HG02970 (cell line): ENCODE results near the gene SLC4A1.
"Not testable (repeated sequence)": the region's sequence is repeated elsewhere in the genome, so short reads cannot be mapped to it uniquely, and the experiment has no call there.

ENCODE experiments used
- ATAC-seq: cut with Tn5 transposase; IDR thresholded peaks from one replicate; pipeline ENCODE4 v1.9.1; 2021; ENCODE audit warnings: mild to moderate bottlenecking, moderate library complexity, moderate number of reproducible peaks; ENCODE audit not compliant: unreplicated experiment, low FRiP score

Gene SLC4A1

GRCh38 chr17:44258811-44259351, 9.1 kb downstream of the SLC4A1 start:
- no peak for ATAC-seq

DNA sequence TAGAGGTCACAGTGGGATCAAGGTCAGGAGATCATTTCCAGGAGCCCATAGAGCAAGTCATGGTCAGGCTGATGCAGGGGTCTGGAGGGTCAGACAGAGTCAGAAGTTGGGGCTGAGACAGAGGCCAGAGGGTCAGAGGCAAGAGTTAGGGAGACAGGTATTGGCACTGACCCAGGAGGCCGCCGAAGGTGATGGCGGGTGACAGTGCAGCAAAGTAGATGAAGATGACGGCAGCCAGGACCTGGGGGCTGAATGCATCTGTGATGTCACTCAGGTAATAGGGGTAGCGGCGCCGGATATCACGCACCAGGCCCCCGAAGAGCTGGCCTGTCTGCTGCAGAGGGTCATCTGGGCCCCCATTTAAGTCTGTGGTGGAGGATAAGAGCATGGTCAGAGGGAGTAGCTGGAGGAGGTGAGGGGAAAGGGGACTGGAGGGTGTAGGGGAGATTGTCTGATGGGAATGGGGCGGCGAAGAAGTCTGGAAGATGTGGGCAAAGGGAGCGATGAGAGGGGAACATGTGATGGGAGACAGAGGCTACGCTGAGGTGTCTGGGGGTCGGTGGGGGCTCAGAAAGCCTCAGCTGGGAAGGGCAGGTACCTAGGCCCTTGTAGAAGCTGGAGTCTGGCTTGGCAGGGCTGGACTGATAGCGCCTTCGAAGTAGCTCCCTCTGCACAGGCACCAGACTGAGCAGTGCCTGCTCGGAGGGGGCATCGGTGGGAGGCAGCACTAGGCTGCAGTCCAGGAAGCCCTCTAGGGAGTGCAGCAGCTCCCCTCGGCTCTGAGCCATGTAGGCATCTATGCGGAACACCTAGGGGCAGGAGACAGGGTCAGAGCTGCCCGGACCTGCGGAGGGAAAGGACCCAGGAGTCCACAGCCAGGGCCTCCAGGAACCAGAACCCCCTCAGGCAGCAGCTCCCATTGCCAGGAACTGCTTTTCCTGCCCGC, 9.8 kb downstream of the SLC4A1 start:
- no peak for ATAC-seq

DNA sequence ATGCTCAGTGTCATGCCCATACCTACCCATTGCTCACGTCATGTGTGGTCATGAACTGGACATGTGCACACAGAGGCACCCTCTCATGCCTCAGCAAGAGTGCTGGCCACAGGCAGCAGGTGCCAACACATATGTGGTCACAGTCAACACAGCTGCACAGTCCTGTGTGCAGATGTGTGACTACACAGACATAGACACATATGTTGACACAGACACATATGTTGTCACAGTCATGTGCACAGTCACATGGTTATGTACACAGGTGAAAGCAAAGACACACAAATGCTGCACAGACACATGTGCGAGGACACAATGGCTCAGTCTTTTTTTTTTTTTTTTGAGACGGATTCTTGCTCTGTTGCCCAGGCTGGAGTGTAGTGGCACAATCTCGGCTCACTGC, 11.3 kb downstream of the SLC4A1 start:
- no peak for ATAC-seq

- ATAC-seq, result no peak
Measured at GRCh38 chr17:44255915-44256314, 12.0 kb downstream of the SLC4A1 start.

GRCh38 chr17:44254361-44255095, 13.4 kb downstream of the SLC4A1 start:
- no peak for ATAC-seq

DNA sequence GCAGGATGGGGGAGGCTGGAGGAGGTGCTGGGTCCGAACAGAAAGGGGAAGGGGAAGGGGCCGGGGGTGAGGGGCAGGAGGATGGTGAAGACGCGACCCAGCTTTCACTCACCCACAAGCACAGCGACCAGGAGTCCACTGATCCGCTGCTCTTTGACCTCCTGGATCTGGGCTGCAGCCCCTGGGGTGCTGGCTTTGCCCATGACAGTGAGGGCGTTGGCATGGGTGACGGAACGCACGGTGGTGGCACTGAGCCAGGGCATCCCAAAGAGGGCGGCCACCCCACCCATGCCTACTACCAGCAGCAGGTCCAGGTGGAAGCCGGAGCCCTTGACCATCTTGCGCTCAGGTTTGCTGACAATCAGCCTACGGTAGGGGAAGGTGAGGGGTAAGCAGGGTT, 14.9 kb downstream of the SLC4A1 start:
- ATAC-seq, result no peak

DNA sequence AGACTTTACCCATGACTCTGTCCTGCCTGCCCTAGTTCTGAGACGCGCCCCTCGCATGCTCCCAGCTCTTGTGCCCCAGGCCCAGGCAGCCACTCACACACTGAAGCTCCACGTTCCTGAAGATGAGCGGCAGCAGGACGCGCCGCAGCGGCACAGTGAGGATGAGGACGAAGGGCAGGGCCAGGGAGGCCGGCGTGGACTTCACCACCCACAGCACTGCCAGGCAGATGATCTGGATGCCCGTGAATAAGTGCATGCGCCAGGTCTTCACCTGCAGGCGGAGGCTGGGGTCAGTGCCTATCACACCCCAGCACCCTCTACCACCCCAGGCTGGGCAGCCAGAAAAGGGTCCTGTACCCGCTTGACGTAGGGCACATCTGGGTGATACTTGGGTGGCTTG, 16.9 kb downstream of the SLC4A1 start:
- ATAC-seq, result no peak

DNA sequence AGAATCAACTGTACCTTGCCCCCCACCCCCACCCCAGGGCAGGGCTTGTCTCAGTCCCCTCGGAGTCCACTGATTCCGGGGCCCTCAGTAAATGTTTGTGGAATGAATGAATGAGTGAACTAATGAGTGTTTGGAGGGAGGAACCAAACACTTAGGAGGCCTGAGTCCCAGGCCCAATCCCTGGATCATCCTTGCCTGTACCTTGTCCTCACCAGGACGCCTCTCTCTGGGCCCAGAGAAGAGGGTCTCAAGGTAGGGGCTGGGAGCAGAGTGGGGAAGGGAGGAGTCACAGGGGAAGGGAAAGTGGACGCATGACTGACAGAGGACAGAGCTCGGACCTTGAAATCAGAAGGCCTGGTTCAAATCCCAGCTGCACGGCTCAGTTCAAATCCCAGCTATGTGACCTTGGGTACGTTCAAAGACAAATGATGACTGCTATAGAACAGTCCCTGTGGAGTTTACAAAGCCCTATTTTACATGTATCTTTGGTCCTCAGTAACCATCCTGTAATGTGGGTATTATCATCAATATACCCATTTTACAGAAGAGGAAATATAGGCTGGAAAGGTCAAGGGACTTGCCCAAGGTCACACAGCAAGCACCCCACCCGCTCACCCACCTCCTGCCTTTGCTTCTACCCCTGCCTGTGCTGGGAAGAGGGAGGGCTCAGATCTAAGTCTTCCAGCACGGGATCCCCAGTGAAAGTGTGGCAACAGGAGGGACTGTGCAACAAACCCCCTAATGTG, 18.3 kb downstream of the SLC4A1 start:
- ATAC-seq, result no peak

GRCh38 chr17:44247876-44248736, 19.8 kb downstream of the SLC4A1 start:
- no peak for ATAC-seq

GRCh38 chr17:44247440-44247841, 20.5 kb downstream of the SLC4A1 start:
- no peak for ATAC-seq

- no peak for ATAC-seq
Measured at GRCh38 chr17:44241106-44241624, 26.8 kb downstream of the SLC4A1 start.

DNA sequence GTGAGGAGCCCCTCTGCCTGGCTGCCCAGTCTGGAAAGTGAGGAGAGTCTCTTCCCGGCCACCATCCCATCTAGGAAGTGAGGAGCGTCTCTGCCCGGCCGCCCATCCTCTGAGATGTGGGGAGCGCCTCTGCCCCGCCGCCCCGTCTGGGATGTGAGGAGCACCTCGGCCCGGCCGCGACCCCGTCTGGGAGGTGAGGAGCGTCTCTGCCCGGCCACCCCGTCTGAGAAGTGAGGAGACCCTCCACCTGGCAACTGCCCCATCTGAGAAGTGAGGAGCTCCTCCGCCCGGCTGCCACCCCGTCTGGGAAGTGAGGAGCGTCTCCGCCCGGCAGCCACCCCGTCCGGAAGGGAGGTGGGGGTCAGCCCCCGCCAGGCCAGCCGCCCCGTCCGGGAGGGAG, 30.0 kb downstream of the SLC4A1 start:
- not testable (repeated sequence) for ATAC-seq

DNA sequence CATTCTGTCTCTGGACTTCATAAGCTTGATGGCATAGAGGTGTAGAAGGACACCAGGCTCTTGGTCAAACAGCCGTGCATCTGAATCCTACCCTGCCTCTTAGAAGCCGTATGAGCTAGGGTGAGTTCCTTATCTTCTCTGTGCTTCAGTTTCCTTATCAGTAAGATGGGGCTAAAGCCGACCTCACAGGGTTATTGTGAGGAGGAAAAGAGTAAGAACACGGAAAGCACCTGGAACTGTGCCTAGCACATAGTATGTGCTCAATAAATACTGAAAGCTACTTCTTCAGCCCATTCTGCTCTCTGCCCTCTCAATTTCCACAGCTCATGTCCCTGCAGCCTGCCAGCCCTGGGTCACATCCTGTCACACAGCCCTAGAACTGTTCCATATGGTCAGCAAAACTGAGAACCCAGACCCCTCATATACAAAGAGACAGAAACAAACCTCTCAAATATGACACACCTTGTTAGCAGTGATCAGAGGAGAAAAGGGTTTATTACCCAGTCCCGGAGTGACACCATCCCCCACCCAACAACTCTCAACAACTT, 31.4 kb downstream of the SLC4A1 start:
- no peak for ATAC-seq

- ATAC-seq, result no peak
Measured at GRCh38 chr17:44235583-44235936, 32.4 kb downstream of the SLC4A1 start.

- ATAC-seq, result no peak
Measured at GRCh38 chr17:44233582-44233981, 34.4 kb downstream of the SLC4A1 start.

DNA sequence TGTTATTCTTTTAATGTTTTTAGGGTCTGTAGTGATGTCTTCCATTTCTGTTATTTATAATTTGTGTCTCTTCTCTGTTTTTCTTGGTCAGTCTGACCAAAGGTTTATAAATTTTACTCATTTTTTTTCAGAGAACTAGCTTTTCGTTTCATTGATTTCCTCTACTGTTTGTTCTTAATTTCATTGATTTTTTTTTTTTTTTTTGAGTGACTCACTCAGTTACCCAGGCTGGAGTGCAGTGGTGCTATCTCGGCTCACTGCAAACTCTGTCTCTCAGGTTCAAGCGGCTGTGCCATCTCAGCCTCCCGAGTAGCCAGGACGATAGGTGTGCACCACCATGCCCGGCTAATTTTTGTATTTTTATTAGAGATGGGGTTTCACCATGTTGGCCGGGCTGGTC, 35.9 kb downstream of the SLC4A1 start:
- ATAC-seq, result no peak

GRCh38 chr17:44230140-44230539, 37.8 kb downstream of the SLC4A1 start:
- ATAC-seq, result no peak

DNA sequence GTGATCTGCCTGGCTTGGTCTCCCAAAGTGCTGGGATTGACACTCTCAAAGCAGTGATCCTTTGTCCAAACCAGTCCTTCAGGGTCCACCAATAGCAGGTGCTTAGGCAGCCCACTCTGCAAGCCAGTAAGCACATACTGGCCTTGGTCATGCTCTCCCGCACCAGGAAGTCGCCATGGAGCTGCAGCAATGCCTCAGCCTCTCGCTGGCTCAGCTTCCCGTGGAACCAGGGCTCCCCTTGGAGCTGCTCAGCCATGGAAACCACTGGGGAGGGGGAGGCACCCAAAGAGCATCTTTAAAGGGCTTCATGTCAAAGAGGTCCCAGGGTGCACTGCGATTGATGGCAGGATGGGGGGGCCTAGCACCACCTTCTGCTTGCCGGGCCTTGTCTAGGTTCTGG, 38.8 kb downstream of the SLC4A1 start:
- ATAC-seq, result no peak

DNA sequence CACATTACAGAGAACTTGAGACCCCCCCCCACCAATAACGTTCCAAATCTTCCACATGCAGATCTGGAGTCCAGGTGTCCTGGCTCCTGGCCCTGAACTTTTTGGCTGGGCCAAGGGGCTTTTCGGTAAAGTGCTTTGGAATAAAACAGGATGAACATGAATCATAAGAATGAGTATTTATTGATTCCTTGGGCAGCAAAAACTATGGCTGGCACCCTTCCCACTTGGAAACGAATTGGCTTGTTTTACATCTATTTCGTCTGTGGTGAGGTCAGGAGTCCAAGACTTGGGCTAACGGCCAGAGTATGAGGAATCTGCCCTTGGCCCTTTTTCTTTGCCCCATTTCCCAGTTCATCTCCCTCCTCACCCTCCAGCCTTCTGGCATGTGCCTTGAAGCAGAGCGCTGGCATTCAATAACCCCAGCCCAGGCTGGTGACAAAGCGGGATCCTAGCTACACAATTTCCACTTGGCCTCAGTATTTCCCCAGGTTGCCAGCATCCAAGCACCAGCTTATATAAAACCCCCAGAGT, 44.3 kb downstream of the SLC4A1 start:
- ATAC-seq, result no peak
